ENCODE measurements around the gene RBMS3.

GRCh38 chr3:29826712-29827111 is 545.8 kb downstream of the RBMS3 start:
- TF ChIP-seq CTCF (IDR thresholded peaks at IDR 0.05) (no peak), POLR2A (IDR thresholded peaks at IDR 0.05) (no peak)
